Left forelimb (tissue), 1 donor: ENCODE results near the gene TRIM69.
"Not testable (repeated sequence)": the region's sequence is repeated elsewhere in the genome, so short reads cannot be mapped to it uniquely, and the experiment has no call there.

Experiments
- DNase-seq: peaks from one replicate; pipeline ENCODE4 v3.0.0-alpha.2; 2018; ENCODE audit warnings: low spot score

Gene TRIM69

GRCh38 chr15:44736181-44736765, at the start of gene TRIM69:
Gene TRIM69 (plus strand): TSS chr15:44736528. CDS start chr15:44736705, 177 bp downstream.
- no peak for DNase-seq

- not testable (repeated sequence) for DNase-seq
Measured at GRCh38 chr15:44689318-44689717, 47.0 kb upstream of the TRIM69 start.

- DNase-seq = not testable (repeated sequence)
Measured at GRCh38 chr15:44690245-44690644, 46.1 kb upstream of the TRIM69 start.

GRCh38 chr15:44692659-44693058, 43.7 kb upstream of the TRIM69 start:
- DNase-seq = no peak

GRCh38 chr15:44694416-44694815, 41.9 kb upstream of the TRIM69 start:
- DNase-seq = no peak

GRCh38 chr15:44695294-44695693, 41.0 kb upstream of the TRIM69 start:
- DNase-seq = no peak

- no peak for DNase-seq
Measured at GRCh38 chr15:44697014-44697413, 39.3 kb upstream of the TRIM69 start.

- DNase-seq = no peak
Measured at GRCh38 chr15:44698641-44699040, 37.7 kb upstream of the TRIM69 start.

GRCh38 chr15:44700676-44701075, 35.7 kb upstream of the TRIM69 start:
- not testable (repeated sequence) for DNase-seq

- DNase-seq = no peak
Measured at GRCh38 chr15:44705986-44706385, 30.3 kb upstream of the TRIM69 start.

- DNase-seq = no peak
Measured at GRCh38 chr15:44706401-44706800, 29.9 kb upstream of the TRIM69 start.

- no peak for DNase-seq
Measured at GRCh38 chr15:44706946-44707636, 29.2 kb upstream of the TRIM69 start.

GRCh38 chr15:44710236-44711095, 25.9 kb upstream of the TRIM69 start:
- DNase-seq = no peak

GRCh38 chr15:44711096-44711742, 25.1 kb upstream of the TRIM69 start, which contains the start of the genes B2M and PATL2:
Gene B2M (plus strand): TSS chr15:44711517. CDS start chr15:44711547, 30 bp downstream.
Gene PATL2 (minus strand): TSS chr15:44711323. CDS start chr15:44676490, 34,833 bp downstream.
- DNase-seq = peak; percentile 95

- peak; percentile 85 for DNase-seq
Measured at GRCh38 chr15:44711743-44712345, 24.5 kb upstream of the TRIM69 start.

GRCh38 chr15:44712346-44713005, 23.9 kb upstream of the TRIM69 start:
- no peak for DNase-seq

GRCh38 chr15:44713006-44713966, 23.0 kb upstream of the TRIM69 start:
- no peak for DNase-seq

GRCh38 chr15:44715142-44715796, 21.1 kb upstream of the TRIM69 start:
- no peak for DNase-seq

GRCh38 chr15:44715797-44716334, 20.5 kb upstream of the TRIM69 start:
- no peak for DNase-seq
